Measurements from ENCODE around the gene ASPHD2.

The ASPHD2 gene

DNA sequence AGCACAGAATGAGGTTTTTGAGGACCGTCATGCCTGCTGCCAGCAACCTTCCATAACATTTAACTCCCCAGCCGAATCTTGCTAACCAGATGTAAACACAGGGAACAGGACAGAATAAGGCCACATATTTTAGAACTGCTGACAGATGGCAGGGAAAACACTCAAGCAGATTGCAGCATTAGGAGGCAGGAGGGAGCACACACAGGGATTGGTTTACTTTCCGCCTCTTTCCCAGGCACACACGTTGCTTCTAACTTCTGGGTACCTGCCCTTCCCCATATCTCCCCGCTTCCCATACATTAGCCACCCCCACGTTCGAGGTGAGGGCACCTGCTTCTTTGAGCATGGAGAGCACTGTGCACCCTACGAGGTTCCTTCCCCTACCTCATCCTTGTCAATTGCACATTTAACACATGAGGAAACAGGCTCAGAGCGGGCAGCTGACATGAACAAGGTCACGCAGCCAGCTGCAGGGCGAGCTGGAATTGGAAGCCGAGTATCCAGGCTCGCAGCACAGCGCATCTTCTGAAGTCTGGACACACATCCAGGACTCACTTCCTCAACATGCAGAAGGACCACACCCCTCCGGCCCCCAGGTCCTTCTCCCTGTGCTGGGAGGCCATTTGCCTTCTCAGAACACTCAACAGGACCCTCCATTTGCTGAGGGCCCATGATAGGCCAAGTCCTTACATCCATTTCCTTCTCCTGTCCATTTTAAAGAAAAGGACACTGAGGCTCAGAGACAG lies 18.7 kb downstream of the ASPHD2 start:
- DNase-seq: no peak

DNA sequence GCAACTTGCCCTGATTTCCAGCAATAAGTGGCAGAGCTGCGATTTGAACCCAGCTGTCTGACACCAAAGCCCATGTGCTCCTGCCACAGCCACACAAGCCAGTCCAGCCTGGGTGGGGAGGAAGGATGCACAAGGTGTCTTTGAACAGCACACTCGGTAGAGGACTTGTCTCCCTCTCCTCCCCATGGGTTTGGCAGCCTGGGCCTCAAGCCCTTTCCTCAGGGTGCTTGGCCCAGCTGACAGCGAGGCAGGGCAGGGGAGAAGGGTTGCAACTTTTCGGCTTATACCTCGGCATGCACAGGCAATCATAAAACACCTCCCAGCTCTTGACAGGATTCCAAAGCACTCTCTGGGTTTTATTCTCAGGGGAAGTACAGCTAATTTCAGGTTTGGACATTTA lies 19.3 kb downstream of the ASPHD2 start:
- no peak for DNase-seq

DNA sequence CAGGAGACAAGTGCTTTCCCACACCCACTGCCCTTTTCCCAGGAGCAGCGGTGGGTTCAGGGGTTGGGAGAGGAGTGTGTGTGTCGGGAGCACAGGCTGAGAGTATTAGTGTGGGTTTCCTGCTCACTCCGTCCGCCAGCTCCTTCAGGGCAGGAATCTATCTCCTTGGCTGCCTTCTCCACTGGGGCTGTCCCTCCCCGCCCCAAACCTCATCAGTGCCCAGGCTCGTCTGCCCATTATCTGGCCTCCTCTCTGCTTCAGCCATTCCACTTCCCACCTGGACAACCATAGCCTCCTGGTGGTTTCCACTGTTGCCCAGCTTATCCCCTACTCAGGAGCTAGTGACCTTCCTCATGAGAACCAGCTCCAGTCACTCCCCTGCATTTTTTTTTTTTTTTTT lies 19.9 kb downstream of the ASPHD2 start:
- DNase-seq: no peak

DNA sequence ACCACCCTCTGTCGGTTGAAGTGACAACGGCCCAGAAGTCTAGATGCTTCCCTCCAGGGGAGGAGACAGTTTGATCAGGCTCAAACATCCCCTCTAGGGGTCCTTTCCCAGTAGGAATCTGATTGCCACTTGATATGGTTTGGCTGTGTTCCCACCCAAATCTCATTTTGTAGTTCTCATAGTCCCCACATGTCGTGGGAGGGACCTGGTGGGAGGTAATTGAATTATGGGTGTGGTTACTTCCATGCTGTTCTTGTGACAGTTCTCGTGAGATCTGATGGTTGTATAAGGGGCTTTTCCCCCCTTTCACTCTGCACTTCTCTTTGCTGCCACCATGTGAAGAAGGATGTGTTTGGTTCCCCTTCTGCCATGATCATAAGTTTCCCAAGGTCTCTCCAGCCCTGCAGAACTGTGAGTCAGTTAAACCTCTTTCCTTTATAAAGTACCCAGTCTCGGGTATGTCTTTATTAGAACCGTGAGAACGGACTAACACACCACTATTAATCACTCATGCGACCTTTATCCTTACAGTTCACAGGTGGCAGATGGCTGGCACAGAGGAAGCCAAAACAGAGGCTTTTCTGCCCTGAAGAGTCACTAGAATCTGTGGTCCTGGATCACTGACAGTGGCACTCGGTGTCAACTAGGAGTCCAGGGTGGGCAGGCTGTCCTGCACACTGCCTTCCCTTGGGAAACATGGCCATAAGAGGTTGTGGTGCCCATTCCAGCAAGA lies 21.6 kb downstream of the ASPHD2 start:
- DNase-seq: no peak

DNA sequence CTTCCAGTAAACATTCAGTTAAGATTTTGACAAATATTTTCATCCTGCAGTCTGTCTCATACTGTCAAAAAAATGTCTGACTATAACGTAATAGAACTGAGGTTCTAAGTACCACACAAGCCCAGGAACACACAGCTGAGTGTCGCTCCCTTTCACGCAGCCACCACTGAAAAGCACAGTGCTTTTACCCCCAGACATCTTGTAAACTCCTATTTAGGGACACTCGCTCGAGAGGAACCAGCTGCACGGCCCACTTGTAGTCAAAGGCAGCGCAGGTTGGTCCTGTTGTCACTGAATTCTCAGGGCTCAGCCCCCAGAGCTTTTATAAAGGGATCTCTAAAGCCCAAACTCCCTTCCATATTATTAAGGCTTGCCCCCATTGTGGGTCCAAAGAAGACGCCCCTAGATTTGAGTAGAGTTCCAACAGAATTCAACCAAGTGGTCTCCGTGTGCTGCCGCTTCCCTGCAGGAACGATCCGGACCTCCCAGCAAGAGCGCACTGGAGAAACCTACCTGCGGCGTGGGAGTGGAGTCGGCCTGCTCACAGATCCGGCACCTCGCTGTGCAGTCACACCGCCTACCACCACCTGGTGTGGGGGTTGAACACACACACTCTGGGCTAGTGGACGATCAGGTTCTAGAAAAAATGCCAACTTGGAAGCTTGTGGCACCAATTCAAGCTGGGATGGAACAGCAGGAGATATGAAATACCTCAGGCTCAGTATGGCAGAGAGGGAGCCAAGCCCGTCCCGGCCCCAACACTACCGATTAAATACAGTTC lies 23.4 kb downstream of the ASPHD2 start:
- no peak for DNase-seq

DNA sequence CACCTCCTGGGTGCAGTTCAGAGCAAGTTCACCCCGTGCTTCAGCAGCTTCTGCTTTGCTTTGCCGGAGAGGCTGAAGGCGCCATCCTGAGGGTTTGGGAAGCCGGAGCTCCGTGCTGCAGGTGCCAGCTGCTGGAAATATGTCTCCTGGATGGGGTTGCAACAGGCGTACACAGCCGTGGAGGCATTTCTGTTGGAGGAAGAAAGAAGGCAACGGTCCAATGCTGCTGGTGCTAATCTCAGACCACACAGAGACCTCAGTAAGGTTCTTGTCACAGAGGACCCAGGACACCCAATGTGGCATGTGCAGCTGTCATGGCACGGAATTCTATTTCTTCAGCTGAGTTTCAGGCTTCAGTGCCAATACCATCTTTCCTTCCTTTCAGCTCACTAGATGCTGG lies 24.2 kb downstream of the ASPHD2 start:
- no peak for DNase-seq

DNA sequence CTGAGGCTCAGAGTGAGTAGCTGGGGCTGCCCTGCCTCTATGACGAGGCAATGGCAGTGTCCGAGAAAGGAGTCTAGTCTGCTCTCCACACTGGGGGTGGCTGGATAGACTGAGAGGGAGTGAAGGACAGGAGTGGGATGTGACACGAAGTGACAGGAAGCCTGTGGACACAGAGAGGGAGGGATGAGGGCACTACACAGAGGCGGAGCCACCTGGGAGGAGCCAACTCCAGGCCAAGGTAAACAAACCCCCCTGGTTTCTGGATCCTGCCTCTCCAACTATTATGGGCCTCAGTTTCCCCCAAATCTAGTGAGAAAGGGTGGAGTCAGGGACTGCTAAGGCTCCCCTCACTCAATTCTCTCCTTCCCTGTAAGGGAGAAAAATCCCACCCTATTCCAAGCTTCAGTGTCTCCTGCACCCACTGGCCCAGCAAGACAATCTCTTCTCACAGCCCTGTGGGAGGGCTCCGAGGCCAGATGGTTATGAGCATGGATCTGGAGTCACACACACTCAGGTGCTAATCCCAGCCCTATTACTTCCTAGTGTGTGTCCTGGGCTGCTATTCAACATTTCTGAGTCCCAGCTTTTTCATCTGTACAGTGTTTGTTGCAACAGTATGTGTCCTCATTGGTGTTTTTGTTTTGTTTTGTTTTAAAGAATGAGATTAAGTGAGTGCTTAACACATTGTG lies 24.9 kb downstream of the ASPHD2 start:
- no peak for DNase-seq

DNA sequence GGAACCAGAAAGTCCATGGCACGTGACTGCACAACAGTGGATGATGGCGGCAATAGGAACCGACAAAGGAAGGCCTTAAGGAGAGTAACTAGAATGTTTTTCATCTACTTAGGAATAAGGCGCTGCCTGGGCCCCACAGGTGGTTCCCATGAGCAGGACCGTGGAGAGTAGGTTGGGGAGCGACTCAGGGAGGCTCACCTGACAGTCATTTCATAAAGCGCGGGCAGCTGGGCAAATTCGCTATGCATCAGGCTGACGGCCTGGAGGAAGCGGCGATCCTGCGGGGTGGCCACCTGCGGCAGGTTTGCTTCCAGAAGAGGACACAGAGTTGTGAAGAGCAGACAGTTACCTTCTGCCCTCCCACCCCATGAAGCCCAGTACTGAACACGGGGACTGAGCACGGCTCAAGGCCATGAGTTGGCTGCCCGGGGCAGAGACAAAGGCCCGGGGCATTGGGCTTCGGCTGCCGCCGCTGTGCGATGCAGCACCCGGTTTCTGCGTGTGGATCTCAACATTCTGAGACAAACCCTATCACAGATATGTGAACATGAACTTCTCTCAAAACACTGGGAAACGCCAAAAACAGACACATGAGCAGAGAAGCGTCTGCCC lies 28.7 kb downstream of the ASPHD2 start:
- DNase-seq: no peak

DNA sequence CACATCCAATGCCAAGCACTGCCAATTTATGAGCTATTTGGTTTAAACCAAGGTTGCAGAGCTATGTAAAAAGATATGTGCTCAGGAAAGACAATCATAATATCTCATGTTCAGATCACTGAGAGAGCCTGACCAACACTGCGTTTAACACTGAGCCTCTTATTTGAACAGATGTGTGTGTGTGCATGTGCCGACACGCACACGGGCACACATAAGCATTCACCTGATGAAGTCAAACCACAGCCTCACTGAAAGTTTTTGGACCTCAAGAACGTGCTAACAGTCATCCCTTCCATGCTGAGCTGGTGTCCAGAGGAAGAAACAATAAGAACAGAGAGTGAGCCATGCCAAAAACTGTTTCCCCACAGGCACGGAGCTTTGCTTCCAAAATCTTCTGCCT lies 31.1 kb downstream of the ASPHD2 start:
- no peak for DNase-seq

DNA sequence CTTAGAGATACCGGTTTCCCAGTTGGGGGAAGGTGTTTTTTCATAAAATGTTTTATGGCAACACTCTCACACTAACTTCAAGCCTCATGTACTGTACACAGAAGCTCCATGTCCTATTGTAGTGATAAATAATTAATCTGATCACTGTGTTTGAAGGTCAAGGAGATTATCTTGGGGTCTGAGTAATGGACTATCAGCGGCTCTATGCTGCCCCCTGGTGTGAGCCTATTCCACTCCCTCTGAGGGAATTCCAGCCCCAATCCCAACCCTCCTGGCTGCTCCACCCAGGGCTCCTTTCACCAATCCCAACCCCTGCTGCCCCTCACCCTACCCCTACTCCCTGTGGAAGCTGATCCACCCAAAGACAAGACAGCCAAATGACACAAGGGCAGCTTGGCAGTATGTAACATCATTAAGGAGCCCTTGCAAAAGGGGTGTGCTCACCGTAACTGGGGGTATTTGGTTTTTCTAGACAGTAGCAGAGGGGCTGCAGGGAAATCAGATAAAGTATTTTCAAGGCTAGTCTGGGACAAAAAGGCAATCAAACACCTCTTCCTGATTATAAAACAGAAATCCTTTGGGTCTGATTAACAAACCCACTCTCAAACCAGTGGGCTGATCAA lies 32.2 kb downstream of the ASPHD2 start:
- DNase-seq: no peak

DNA sequence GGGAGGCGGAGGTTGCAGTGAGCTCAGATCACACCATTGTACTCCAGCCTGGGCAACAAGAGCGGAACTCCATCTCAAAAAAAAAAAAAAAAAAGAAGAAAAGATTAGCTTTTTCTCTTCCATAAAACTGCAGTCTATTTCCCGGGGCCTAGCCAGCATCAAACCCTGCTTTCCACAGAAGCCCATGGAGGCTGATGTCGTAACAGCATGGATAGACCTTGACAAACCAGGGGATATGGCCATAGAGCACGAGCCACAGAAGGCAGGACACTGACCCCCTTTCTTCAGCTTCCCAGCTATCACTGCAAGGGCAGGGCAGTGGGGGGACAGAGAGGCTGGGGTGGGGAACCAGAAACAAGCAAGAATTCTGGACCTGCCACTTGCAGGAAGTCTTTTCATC lies 33.0 kb downstream of the ASPHD2 start:
- no peak for DNase-seq

DNA sequence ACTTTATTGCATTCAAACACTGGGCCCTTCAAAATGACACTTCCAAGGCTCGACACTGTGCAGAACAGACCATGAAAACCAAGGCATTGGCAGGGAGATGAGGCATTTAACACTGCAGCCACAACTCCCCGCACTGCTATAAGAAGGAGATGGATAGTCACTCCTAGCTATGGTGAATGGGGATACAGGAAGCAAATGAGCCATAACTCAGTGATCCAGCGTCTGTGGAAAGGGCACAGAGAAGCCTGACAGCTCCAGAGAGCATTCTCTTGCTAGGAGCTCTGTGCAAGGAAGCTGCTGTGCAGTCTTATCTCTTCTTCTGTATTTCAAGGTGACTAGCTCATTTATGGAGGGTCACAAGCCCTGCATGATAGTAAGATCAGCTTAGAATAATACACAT lies 33.6 kb downstream of the ASPHD2 start:
- DNase-seq: no peak

DNA sequence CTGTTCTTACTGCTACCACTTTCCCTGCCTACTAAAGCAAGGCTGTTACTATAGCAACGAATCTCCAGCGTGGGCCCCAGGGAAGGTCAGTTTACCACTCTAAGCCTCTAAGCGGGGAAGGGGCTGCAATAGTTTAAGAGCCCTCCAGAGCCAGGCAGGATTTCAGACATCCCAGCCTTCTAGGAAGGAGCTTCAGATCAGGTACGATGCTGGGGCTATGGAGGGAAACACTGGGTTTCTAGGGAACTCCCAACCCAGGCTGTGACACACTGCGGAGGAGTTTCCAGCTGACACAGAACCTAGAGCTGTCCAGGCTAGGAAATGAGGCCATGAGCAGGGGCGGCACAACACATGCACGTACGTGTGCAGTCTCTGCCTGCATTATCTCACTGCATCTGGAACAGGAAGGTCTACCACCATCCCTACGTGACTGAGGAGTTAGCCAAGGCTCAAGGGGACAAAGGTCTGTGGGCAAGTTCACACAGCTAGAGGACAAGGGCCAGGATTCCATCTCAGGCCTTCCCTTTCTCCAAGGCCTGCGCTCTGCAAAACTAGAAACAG lies 34.1 kb downstream of the ASPHD2 start:
- no peak for DNase-seq

DNA sequence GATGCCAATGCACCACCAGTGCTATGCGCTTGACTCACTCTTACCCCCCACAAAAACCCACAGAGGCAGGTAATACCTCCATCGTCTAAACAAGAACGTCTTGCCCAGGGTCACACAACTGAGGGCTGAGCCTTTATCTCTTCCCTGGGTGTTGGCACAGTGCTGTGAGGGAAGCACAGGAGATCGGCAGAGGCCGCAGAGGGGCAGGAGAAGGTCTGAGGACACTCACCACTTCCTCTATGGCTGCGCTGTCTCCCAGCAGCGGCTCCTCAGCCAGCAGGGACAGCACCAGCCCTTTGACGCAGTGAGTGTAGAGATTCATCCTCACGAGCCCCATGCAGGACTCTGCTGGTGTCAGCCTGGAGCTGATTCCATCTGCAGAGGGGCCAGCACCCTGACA lies 34.6 kb downstream of the ASPHD2 start:
- no peak for DNase-seq

DNA sequence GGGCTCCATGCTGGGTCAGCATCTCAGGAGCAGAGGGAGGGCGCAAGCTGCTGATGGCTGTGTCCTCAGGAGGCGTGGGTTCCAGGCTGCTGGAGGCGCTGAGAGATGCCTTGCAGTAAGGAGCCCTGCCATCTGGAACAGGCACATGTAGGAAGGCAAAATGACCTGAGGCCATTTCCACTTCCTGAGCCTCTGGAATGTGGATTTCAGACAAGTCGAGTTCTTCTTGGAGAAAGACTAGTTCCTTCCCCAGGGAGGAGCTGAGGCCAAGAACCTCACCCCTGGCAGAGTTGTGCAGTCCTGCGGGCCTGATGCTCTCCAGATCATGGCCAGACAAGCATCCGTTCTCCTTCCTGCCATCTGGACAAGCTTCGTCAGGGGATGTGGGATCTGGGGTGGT lies 35.3 kb downstream of the ASPHD2 start:
- DNase-seq: no peak

DNA sequence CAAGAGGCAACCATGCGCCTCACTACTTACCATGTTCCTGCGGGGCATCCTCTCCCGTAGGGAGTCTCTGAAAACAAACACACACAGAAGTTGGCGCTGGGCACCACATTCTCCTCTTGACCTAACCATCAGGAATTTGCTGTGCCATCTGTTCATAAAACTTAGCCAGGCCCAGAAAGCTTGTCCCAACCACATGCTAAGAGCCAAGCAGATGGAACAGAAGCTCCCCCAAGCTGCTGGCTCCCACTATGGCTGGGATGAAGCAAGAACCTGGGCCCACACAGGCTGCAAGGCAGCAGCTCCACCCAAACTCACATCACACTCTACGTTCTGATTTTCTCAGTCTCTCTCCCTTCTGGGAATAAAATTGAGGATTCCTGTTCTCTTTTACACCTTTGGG lies 37.1 kb downstream of the ASPHD2 start:
- DNase-seq: no peak

DNA sequence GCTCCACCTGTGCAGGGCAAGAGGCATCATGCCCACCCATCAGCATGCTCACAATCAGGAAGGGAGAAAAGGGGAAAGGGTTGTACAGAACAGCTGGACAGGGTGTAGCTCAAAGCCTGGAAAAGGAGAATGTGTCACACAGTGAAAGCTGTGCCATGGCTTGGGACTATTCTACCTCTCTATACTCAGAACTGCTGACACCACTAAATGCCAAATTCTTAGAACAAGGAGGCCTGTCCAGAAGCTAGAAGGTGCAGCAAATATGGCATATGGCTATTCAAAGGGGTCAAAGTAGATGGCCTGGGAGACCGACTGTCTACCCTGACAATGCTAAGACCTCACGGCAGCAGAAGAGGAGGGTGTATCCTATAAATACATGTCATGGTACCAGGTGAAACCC lies 41.7 kb downstream of the ASPHD2 start:
- no peak for DNase-seq

DNA sequence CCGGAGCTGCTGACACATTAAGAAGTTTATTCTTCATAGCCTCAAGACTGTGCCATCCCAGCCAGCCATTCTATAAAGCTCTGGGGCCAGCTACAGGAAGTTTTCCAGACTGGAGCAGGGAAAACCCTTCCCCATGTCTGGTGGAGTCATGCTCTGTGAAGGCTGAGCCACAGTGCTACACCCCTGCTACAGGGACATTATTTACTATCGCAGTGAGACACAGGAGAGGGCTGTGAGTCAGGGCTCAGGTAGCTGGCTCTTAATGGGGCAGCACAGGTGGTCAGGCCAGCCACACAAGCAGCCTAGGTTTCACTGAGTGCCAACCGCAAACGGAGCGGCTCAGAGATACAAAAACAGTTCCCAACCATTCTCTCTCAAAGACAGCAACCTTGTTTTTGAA lies 42.5 kb downstream of the ASPHD2 start:
- no peak for DNase-seq

DNA sequence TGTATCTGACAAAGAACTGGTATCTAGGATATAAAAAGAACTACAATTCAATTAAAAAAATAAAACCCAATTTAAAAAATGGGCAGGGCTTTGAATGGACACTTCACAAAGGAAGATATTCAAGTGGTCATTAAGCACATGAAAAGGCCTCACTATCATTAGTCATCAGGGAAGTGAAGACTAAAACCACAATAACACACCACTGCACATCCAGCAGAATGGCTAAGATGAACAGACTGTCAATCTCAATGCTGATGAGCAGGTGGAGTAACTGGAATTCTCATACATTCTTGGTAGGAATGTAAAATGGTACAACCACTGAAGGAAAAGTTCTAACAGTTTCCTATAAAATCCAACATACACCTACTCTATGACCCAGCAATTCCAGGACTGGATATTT lies 45.6 kb downstream of the ASPHD2 start:
- no peak for DNase-seq

DNA sequence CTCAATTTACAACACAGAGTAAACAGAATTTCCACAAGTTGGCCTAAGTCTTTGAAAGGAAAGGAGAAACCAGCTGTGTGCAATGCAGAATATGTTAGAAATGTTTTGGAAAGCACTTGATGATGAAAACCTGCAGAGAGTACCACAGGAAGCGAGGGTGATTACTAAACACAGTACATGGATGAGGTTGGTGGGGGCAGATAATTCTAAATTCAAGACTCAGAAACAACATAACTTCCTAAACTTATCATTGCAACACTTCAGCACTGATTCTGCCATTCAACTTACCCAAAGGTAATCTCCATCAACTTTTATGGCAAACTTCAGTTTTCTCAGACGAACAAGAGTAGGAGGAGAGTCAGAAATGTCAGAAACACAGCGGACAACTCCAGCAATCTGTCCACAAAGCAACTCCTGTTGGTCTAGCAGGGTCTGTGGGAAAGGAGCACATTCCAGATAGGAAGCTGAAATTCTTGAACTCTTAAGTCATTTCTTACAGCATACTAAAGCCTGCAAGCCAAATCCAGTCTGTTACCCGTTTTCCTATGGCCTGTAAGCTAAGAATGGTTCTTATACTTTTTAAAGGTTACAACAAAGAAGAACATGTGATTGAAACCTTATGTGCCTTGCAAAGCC lies 47.8 kb downstream of the ASPHD2 start:
- DNase-seq: no peak

DNA sequence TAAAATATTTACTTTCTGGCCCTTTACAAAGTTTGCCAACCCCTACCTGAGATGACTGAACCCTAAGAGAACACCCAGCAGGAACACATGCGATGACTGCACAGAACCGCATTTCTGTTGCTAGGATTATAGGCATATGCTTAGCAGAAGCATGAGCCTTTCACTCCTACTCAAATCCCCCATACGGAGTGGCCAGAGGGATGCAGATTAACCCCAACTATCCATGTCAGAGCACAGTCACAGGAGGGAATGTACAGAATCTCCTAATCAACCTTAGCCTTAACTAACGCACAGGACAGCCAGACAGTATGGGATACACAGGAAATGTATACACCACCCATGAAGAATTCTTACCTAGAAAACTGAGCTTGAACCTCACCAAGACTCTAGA lies 48.3 kb downstream of the ASPHD2 start:
- DNase-seq: no peak

Data from GDM1 (cell line).